Astrocyte (in vitro differentiated cells and primary cell): Measurements from ENCODE around the gene CDC42BPG. TPM values are rescaled to one million over a fixed set of nuclear protein-coding genes. Genes with fewer than 3 reads are reported as not detected.

Experiments
- DNase-seq: peaks from one replicate; pipeline ENCODE4 v3.0.0-alpha.2; 2010; ENCODE audit warnings: low read depth
- FAIRE-seq: peaks from 2 replicates; lab custom pipeline; 2011; peaks lifted over from hg19 to GRCh38; lab: Jason Lieb, UNC
- H2AFZ ChIP-seq: 2 replicates; pipeline ENCODE4 v1.6.0; 2012; ENCODE audit warnings: low read depth, low read length, inconsistent platforms
- H3K27ac ChIP-seq: 2 replicates; pipeline ENCODE4 v1.5.1; 2011; ENCODE audit warnings: low read depth, low read length, inconsistent platforms
- H3K27me3 ChIP-seq: 2 replicates; pipeline ENCODE4 v1.6.0; 2011; ENCODE audit warnings: low read length, inconsistent platforms; ENCODE audit not compliant: insufficient read depth
- H3K36me3 ChIP-seq: 2 replicates; pipeline ENCODE4 v1.5.1; 2011; ENCODE audit warnings: low read length, inconsistent platforms; ENCODE audit not compliant: insufficient read depth
- H3K4me1 ChIP-seq: 2 replicates; pipeline ENCODE4 v1.5.1; 2011; ENCODE audit warnings: low read length, inconsistent platforms; ENCODE audit not compliant: insufficient read depth
- H3K4me2 ChIP-seq: 2 replicates; pipeline ENCODE4 v1.6.0; 2012; ENCODE audit warnings: low read length, inconsistent platforms
- H3K4me3 ChIP-seq: 2 replicates; pipeline ENCODE4 v1.5.1; 2011; ENCODE audit warnings: low read depth, mild to moderate bottlenecking, low read length, inconsistent platforms; ENCODE audit not compliant: insufficient read depth
- H3K79me2 ChIP-seq: 2 replicates; pipeline ENCODE4 v1.6.0; 2012; ENCODE audit warnings: mild to moderate bottlenecking, low read length, inconsistent platforms; ENCODE audit not compliant: insufficient read depth
- H3K9ac ChIP-seq: 2 replicates; pipeline ENCODE4 v1.6.0; 2012; ENCODE audit warnings: mild to moderate bottlenecking, low read length, inconsistent platforms
- H3K9me3 ChIP-seq: 2 replicates; pipeline ENCODE4 v1.5.1; 2012; ENCODE audit warnings: low read depth, mild to moderate bottlenecking, low read length, inconsistent platforms; ENCODE audit not compliant: insufficient read depth
- H4K20me1 ChIP-seq: 2 replicates; pipeline ENCODE4 v1.6.0; 2012; ENCODE audit warnings: low read length, inconsistent platforms; ENCODE audit not compliant: insufficient read depth
- H3K27ac Mint-ChIP-seq: one replicate; pipeline ENCODE4 v1.8.0; 2021; ENCODE audit warnings: mild to moderate bottlenecking, mixed read lengths; ENCODE audit not compliant: unreplicated experiment
- H3K27me3 Mint-ChIP-seq: one replicate; pipeline ENCODE4 v1.8.0; 2021; ENCODE audit warnings: low read depth, mixed read lengths; ENCODE audit not compliant: unreplicated experiment
- H3K36me3 Mint-ChIP-seq: one replicate; pipeline ENCODE4 v1.8.0; 2021; ENCODE audit warnings: low read depth, mixed read lengths; ENCODE audit not compliant: unreplicated experiment
- H3K4me1 Mint-ChIP-seq: one replicate; pipeline ENCODE4 v1.8.0; 2021; ENCODE audit warnings: low read depth, mixed read lengths; ENCODE audit not compliant: unreplicated experiment
- H3K4me3 Mint-ChIP-seq: one replicate; pipeline ENCODE4 v1.8.0; 2021; ENCODE audit warnings: mild to moderate bottlenecking, moderate library complexity, mixed read lengths; ENCODE audit not compliant: unreplicated experiment
- H3K9me3 Mint-ChIP-seq: one replicate; pipeline ENCODE4 v1.8.0; 2021; ENCODE audit warnings: mild to moderate bottlenecking, mixed read lengths; ENCODE audit not compliant: unreplicated experiment
- EZH2 ChIP-seq: IDR thresholded peaks from 2 replicates; pipeline ENCODE4 v1.6.1; 2012; ENCODE audit warnings: mild to moderate bottlenecking, low read length, inconsistent platforms; ENCODE audit not compliant: insufficient read depth
- total RNA-seq: library from RNA; stranded (reverse); gene quantifications from 2 replicates; pipeline ENCODE4 v1.2.1, GENCODE V29; 2021
- TF ChIP-seq, protein P1 (sequence below): IDR thresholded peaks from 2 replicates; pipeline ENCODE4 v1.5.1; 2011; ENCODE audit warnings: low read depth, mild to moderate bottlenecking, inconsistent platforms, low read length, moderate library complexity; ENCODE audit not compliant: insufficient read depth

CDC42BPG gene
- total RNA-seq, 1 donor from 2014 or later: 4.6 TPM

DNA sequence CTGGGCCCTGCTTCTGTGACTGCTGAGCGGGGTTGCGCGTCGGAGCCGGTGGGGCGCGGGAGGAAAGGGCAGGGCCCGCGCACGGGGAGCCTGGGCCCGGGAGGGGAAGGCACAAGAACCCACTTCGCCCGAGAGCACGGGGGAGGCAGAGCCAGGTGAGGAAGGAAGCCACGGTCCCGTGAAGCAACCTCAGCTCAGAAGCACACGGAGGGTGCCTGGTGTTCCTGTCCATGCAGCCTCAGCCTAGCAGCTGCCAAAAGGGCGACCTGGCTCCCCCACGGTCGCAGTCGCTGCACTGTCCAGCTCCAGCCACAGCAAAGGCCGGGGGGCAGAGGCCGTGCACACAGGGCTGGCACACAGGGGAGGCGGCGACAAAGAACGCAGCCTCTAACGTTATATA, 9.3 kb upstream of the CDC42BPG start:
- H3K4me1 ChIP-seq: peaks cover 40% of the 10 kb centered on the region
- peaks cover 40% of the 10 kb centered on the region for H3K79me2 ChIP-seq
- no peak for TF ChIP-seq EZH2
- TF ChIP-seq, protein P1, sequence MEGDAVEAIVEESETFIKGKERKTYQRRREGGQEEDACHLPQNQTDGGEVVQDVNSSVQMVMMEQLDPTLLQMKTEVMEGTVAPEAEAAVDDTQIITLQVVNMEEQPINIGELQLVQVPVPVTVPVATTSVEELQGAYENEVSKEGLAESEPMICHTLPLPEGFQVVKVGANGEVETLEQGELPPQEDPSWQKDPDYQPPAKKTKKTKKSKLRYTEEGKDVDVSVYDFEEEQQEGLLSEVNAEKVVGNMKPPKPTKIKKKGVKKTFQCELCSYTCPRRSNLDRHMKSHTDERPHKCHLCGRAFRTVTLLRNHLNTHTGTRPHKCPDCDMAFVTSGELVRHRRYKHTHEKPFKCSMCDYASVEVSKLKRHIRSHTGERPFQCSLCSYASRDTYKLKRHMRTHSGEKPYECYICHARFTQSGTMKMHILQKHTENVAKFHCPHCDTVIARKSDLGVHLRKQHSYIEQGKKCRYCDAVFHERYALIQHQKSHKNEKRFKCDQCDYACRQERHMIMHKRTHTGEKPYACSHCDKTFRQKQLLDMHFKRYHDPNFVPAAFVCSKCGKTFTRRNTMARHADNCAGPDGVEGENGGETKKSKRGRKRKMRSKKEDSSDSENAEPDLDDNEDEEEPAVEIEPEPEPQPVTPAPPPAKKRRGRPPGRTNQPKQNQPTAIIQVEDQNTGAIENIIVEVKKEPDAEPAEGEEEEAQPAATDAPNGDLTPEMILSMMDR: no peak
- no peak overlapping the region for H3K4me3 ChIP-seq
- H3K27me3 ChIP-seq: no peaks in the 10 kb centered on the region
- no peaks in the 10 kb centered on the region for H3K9me3 ChIP-seq
- Mint-ChIP-seq H3K27ac (no peak overlapping the region), H3K4me3 (no peak overlapping the region), H3K9me3 (no peaks in the 10 kb centered on the region), H3K27me3 (no peaks in the 10 kb centered on the region), H3K4me1 (peaks cover 17% of the 10 kb centered on the region), H3K36me3 (peaks cover 8% of the 10 kb centered on the region)
- H3K27ac ChIP-seq: no peak overlapping the region
- FAIRE-seq: no peak
- H2AFZ ChIP-seq: no peak overlapping the region
- DNase-seq: no peak
- H3K9ac ChIP-seq: no peak overlapping the region
- H3K36me3 ChIP-seq: peaks cover 4% of the 10 kb centered on the region
- peaks cover 6% of the 10 kb centered on the region for H4K20me1 ChIP-seq
- no peak overlapping the region for H3K4me2 ChIP-seq

DNA sequence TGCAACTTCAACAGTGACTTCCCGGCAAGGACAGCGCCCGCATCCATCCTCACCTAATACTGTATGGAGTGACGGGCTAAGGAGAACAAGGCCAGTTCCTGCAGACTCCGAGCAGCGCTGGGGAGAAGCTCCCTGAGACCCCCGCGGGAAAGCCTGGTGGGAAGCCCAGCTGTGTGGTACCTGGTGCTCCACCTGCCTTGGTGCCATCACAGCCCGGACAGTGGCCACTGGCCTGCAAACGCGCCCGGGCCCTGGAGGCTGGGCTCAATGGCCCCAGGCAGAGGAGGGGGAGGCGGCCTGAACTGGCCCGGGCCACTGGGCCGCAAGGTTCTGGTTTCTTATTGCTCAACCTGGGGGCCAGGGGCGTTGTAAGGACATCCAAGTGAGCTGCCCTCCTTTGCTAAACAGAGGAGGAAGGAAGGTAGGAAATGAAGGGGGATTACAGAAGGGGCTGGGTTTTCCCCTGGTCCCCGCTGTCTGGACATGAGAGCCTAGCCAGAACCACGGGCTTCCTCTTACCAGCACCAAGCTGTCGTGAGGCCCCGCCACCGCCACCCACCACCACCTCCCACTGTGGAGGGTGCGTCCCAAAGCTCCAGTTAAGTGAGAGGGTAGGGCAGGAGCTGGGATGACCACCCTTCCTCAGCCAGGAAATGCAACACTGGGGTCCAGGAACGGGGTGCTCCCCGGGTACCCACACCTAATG, 8.5 kb upstream of the CDC42BPG start:
- no peak for TF ChIP-seq EZH2
- TF ChIP-seq, protein P1: no peak
- FAIRE-seq: no peak
- H4K20me1 ChIP-seq: peaks cover 6% of the 10 kb centered on the region
- H3K27ac ChIP-seq: no peak overlapping the region
- H3K4me1 ChIP-seq: peaks cover 36% of the 10 kb centered on the region
- no peak overlapping the region for H3K4me3 Mint-ChIP-seq
- H3K9ac ChIP-seq: no peak overlapping the region
- H3K79me2 ChIP-seq: peaks cover 35% of the 10 kb centered on the region
- H3K27me3 Mint-ChIP-seq: no peaks in the 10 kb centered on the region
- H3K36me3 ChIP-seq: no peaks in the 10 kb centered on the region
- H2AFZ ChIP-seq: no peak overlapping the region
- no peaks in the 10 kb centered on the region for H3K27me3 ChIP-seq
- no peaks in the 10 kb centered on the region for H3K9me3 Mint-ChIP-seq
- H3K4me3 ChIP-seq: no peak overlapping the region
- H3K9me3 ChIP-seq: no peaks in the 10 kb centered on the region
- no peak overlapping the region for H3K27ac Mint-ChIP-seq
- peaks cover 4% of the 10 kb centered on the region for H3K36me3 Mint-ChIP-seq
- no peak for DNase-seq
- H3K4me2 ChIP-seq: no peak overlapping the region
- peaks cover 17% of the 10 kb centered on the region for H3K4me1 Mint-ChIP-seq

DNA sequence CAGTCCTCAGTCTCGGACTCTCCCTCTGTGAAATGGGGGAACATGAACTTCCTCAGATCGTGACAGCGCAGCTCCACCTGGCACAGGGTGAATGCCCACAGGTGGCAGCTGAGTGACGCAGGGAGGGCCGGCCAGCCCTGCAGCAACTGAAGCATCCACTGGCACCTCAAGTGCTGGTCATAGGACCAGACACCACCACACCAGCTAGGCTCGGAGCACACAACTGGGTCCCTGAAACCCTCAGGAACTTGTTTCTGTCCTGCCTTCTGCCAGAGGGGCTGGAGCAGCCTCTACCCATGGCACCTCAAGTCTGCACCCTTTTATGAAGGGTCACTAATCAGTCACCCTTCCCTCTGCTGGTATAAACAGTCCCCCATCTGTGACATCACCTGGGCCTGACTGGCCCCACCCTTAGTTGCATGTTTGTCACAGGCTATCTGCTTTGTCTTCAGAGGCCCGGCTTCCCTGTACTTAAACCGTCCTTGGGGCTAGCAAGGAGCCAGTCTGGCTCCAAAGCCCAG, 7.4 kb upstream of the CDC42BPG start:
- Histone ChIP-seq H3K9ac (no peak overlapping the region), H3K27me3 (no peaks in the 10 kb centered on the region), H3K4me3 (no peak overlapping the region), H4K20me1 (peaks cover 6% of the 10 kb centered on the region), H3K79me2 (peaks cover 29% of the 10 kb centered on the region), H3K36me3 (no peaks in the 10 kb centered on the region), H3K4me2 (no peak overlapping the region), H2AFZ (no peak overlapping the region), H3K4me1 (peaks cover 34% of the 10 kb centered on the region), H3K27ac (no peak overlapping the region), H3K9me3 (no peaks in the 10 kb centered on the region)
- Mint-ChIP-seq H3K4me1 (peaks cover 17% of the 10 kb centered on the region), H3K27ac (peak overlapping the region; percentile 9), H3K27me3 (no peaks in the 10 kb centered on the region), H3K9me3 (no peaks in the 10 kb centered on the region), H3K36me3 (peaks cover 4% of the 10 kb centered on the region), H3K4me3 (no peak overlapping the region)
- TF ChIP-seq EZH2: no peak
- TF ChIP-seq, protein P1: no peak
- DNase-seq (no peak), FAIRE-seq (no peak)
